MM.1S (cell line): ENCODE data around the gene RBM12.

Source experiments
- DNase-seq: peaks from one replicate; pipeline ENCODE4 v3.0.0-alpha.2; 2015
- H2AFZ ChIP-seq: fragments of 300-600 bp; sonication (generic); 2 replicates; pipeline ENCODE4 v1.6.0; 2016; ENCODE audit warnings: antibody characterized with exemption, low read length
- H3F3A ChIP-seq: fragments of 300-600 bp; sonication (generic); 2 replicates; pipeline ENCODE4 v1.6.1; 2016; ENCODE audit warnings: mild to moderate bottlenecking, antibody characterized with exemption, low read length, moderate library complexity, mixed read lengths; ENCODE audit not compliant: insufficient read depth
- H3K27ac ChIP-seq: fragments of 300-600 bp; sonication (generic); 2 replicates; pipeline ENCODE4 v1.5.1; 2016; ENCODE audit warnings: mild to moderate bottlenecking, low read length
- H3K27me3 ChIP-seq: fragments of 300-600 bp; sonication (generic); replicated peaks from 2 replicates; pipeline ENCODE4 v1.6.0; 2016; ENCODE audit warnings: low read length; ENCODE audit not compliant: insufficient read depth
- H3K36me3 ChIP-seq: fragments of 300-600 bp; sonication (generic); replicated peaks from 2 replicates; pipeline ENCODE4 v1.6.1; 2016; ENCODE audit warnings: mild to moderate bottlenecking, low read length, mixed read lengths; ENCODE audit not compliant: insufficient read depth
- H3K4me1 ChIP-seq: fragments of 300-600 bp; sonication (generic); 2 replicates; pipeline ENCODE4 v1.6.1; 2016; ENCODE audit warnings: low read length, mixed read lengths
- H3K4me2 ChIP-seq: fragments of 300-600 bp; sonication (generic); 2 replicates; pipeline ENCODE4 v1.6.0; 2016; ENCODE audit warnings: low read depth, low read length
- H3K4me3 ChIP-seq: fragments of 300-600 bp; sonication (generic); 2 replicates; pipeline ENCODE4 v1.5.1; 2016; ENCODE audit warnings: low read length, mixed read lengths
- H3K79me2 ChIP-seq: fragments of 300-600 bp; sonication (generic); 2 replicates; pipeline ENCODE4 v1.6.1; 2016; ENCODE audit warnings: mixed run types, low read length, mixed read lengths
- H3K9ac ChIP-seq: fragments of 300-600 bp; sonication (generic); 2 replicates; pipeline ENCODE4 v1.6.1; 2016; ENCODE audit warnings: low read length, mixed read lengths
- H3K9me2 ChIP-seq: fragments of 300-600 bp; sonication (generic); replicated peaks from 2 replicates; pipeline ENCODE4 v1.6.1; 2016; ENCODE audit warnings: mild to moderate bottlenecking, low read length, mixed read lengths; ENCODE audit not compliant: insufficient read depth
- H3K9me3 ChIP-seq: fragments of 300-600 bp; sonication (generic); replicated peaks from 2 replicates; pipeline ENCODE4 v1.6.1; 2016; ENCODE audit warnings: mild to moderate bottlenecking, low read length, mixed read lengths; ENCODE audit not compliant: insufficient read depth
- H4K20me1 ChIP-seq: fragments of 300-600 bp; sonication (generic); 2 replicates; pipeline ENCODE4 v1.6.1; 2016; ENCODE audit warnings: mild to moderate bottlenecking, low read length, moderate library complexity, mixed read lengths; ENCODE audit not compliant: insufficient read depth
- CTCF ChIP-seq: fragments of 300-600 bp; sonication (generic); IDR thresholded peaks from 2 replicates; pipeline ENCODE4 v1.5.1; 2016; ENCODE audit warnings: antibody characterized with exemption, low read length, mixed read lengths
- EZH2 ChIP-seq: fragments of 300-600 bp; sonication (generic); optimal IDR thresholded peaks from 2 replicates; pipeline ENCODE3; 2017; ENCODE audit warnings: low read depth, mild to moderate bottlenecking, antibody characterized with exemption, low read length, mixed read lengths
- EZH2phosphoT487 ChIP-seq: fragments of 300-600 bp; sonication (generic); IDR thresholded peaks from 2 replicates; pipeline ENCODE4 v1.6.1; 2018; ENCODE audit warnings: antibody characterized with exemption, low read length

Gene RBM12

DNA sequence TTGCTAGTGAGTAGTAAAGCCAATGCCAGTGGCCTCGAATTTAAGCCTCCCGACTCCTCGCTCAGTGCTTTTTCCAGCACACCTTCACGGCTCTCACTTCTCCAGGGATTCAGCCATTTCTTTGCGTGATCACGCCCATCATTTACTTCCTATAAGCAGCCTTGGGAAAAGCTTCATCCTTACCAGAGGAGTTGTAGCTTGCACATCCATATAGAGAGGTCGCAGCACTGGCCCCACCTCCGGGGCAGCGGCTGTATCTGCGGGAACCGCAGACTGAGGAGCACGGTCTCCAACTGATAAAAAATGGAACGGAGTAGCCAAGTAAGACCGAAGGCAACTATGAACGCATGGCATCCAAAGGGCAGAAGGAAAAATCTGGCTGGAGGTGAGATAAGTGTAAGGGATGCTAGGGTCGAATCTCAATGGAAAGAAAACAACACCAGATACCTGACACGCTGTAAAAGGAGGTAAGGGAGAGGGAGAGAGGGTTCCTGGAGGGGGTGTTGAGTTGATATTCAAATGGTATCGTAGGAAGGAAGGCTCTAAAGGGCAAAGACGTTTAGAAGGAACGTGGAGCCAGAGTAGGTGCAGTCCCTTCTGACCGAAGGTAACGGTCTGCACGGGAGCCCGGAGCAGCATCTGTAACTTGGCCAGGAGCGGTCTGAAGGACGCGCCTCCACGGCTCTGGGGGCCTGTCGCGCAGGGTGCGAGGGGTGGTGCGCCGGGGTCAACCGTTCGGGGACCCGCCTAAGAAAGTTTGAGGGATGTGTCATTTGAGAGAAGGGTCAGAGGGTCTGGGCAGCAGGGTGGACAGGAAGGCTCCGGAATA lies 33.8 kb upstream of the RBM12 start:
- Histone ChIP-seq H3K9me3 (no peaks in the 10 kb centered on the region), H3K9ac (peak overlapping the region; percentile 86), H3K4me3 (peak overlapping the region; percentile 93), H4K20me1 (no peaks in the 10 kb centered on the region; the same call in 1 of the 2 replicates), H3K36me3 (peaks cover 3% of the 10 kb centered on the region; the same call in 1 of the 2 replicates), H3K4me2 (peak overlapping the region; percentile 75), H3K9me2 (no peaks in the 10 kb centered on the region), H3K27ac (peak overlapping the region; percentile 79; the same call in 1 of the 2 replicates), H3K27me3 (no peaks in the 10 kb centered on the region), H3K4me1 (peaks cover 10% of the 10 kb centered on the region; the same call in 1 of the 2 replicates), H3F3A (peaks cover 37% of the 10 kb centered on the region), H3K79me2 (peaks cover 43% of the 10 kb centered on the region), H2AFZ (peak overlapping the region; percentile 97)
- TF ChIP-seq CTCF: no peak
- no peak for DNase-seq

- Histone ChIP-seq H3K79me2 (peaks cover 38% of the 10 kb centered on the region), H3K9me2 (no peaks in the 10 kb centered on the region), H3K27me3 (no peaks in the 10 kb centered on the region), H3K9me3 (no peaks in the 10 kb centered on the region), H3K4me3 (peak overlapping the region; percentile 93; the same call in 1 of the 2 replicates), H3K9ac (peak overlapping the region; percentile 86; the same call in 1 of the 2 replicates), H3F3A (peaks cover 31% of the 10 kb centered on the region), H3K27ac (no peak overlapping the region), H3K4me1 (peaks cover 10% of the 10 kb centered on the region; the same call in 1 of the 2 replicates), H4K20me1 (no peaks in the 10 kb centered on the region; the same call in 1 of the 2 replicates), H2AFZ (peak overlapping the region; percentile 97), H3K4me2 (peak overlapping the region; percentile 75; the same call in 1 of the 2 replicates), H3K36me3 (peaks cover 3% of the 10 kb centered on the region; the same call in 1 of the 2 replicates)
- TF ChIP-seq EZH2 (no peak), EZH2phosphoT487 (no peak), CTCF (no peak)
- DNase-seq: no peak
Measured at GRCh38 chr20:35697696-35698297, 33.1 kb upstream of the RBM12 start.

DNA sequence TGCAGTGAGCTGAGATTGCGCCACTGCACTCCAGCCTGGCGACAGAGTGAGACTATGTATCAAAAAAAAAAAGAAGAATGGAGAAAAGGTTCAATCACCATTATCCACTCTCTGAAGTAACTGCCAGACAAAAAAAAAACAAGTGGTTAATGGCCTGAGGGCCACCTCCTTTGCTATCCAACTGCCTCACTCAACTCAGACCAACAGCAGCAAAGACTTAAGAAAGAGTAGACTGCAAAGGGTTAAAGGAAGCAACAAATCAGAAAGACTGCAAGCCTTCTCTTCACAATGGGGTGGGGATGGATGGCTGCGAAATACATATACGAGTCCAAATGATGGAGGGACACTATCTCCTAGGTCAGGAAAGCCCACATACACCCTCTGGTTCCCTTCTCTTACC lies 31.3 kb upstream of the RBM12 start:
- Histone ChIP-seq H2AFZ (no peak overlapping the region), H3K27me3 (no peaks in the 10 kb centered on the region)

More for the DNA sequence above, 31.3 kb upstream of the RBM12 start:
- Histone ChIP-seq H3K4me3 (no peak overlapping the region), H3K9me3 (no peaks in the 10 kb centered on the region), H3K27ac (no peak overlapping the region), H3K36me3 (no peaks in the 10 kb centered on the region), H3F3A (peaks cover 18% of the 10 kb centered on the region), H3K4me1 (peaks cover 10% of the 10 kb centered on the region; the same call in 1 of the 2 replicates), H3K79me2 (peaks cover 24% of the 10 kb centered on the region), H4K20me1 (no peaks in the 10 kb centered on the region; the same call in 1 of the 2 replicates), H3K9ac (no peak overlapping the region), H3K4me2 (no peak overlapping the region), H3K9me2 (no peaks in the 10 kb centered on the region)
- no peak for DNase-seq
- TF ChIP-seq CTCF (no peak), EZH2 (no peak), EZH2phosphoT487 (no peak)
